GM19468 (cell line): Measurements from ENCODE around the gene KRT81.
"Not testable (repeated sequence)": the region's sequence is repeated elsewhere in the genome, so short reads cannot be mapped to it uniquely, and the experiment has no call there.

Source experiments
- ATAC-seq: cut with Tn5 transposase; IDR thresholded peaks from one replicate; pipeline ENCODE4 v1.9.1; 2021; ENCODE audit warnings: mild to moderate bottlenecking, moderate library complexity, moderate number of reproducible peaks; ENCODE audit not compliant: unreplicated experiment; ENCODE audit errors: extremely low read depth

Gene KRT81

GRCh38 chr12:52245259-52245961 lies 45.9 kb downstream of the KRT81 start:
- no peak for ATAC-seq

GRCh38 chr12:52244615-52244994 lies 46.7 kb downstream of the KRT81 start:
- ATAC-seq = no peak

- ATAC-seq = peak; percentile 71
Observed at GRCh38 chr12:52243856-52244614, 47.3 kb downstream of the KRT81 start.

- ATAC-seq = no peak
Observed at GRCh38 chr12:52243259-52243855, 48.0 kb downstream of the KRT81 start.

GRCh38 chr12:52242442-52243258 lies 48.7 kb downstream of the KRT81 start:
- no peak for ATAC-seq

- no peak for ATAC-seq
Observed at GRCh38 chr12:52241205-52241842, 50.0 kb downstream of the KRT81 start.

- not testable (repeated sequence) for ATAC-seq
Observed at GRCh38 chr12:52240247-52240646, 51.1 kb downstream of the KRT81 start.

GRCh38 chr12:52239767-52240166 lies 51.6 kb downstream of the KRT81 start:
- ATAC-seq = no peak

GRCh38 chr12:52238916-52239646 lies 52.3 kb downstream of the KRT81 start:
- no peak for ATAC-seq

- no peak for ATAC-seq
Observed at GRCh38 chr12:52238207-52238840, 53.0 kb downstream of the KRT81 start.

GRCh38 chr12:52236386-52237050 lies 54.8 kb downstream of the KRT81 start:
- no peak for ATAC-seq
